Activated CD8-positive, alpha-beta T cell treated with anti-CD3 and anti-CD28 coated beads for 36 hours (primary cell): Measurements from ENCODE around the gene SLC1A6. TPM values are rescaled to one million over a fixed set of nuclear protein-coding genes. Genes with fewer than 3 reads are reported as not detected.
A peak's percentile ranks its signal among the peaks of the same experiment; 100 is the strongest.
"Not testable (repeated sequence)": the region's sequence is repeated elsewhere in the genome, so short reads cannot be mapped to it uniquely, and the experiment has no call there.

Source experiments
- ATAC-seq: fragments of 200-7000 bp; cut with Tn5 transposase; one replicate; pipeline ENCODE4 v1.10.0; 2021; ENCODE audit warnings: mild to moderate bottlenecking, moderate library complexity
- CTCF ChIA-PET: fragments of 350-600 bp; sonication (Branson Sonifier 250); formaldehyde crosslinking; loops from one replicate; lab custom pipeline; 2021; ENCODE audit warnings: antibody characterized with exemption; lab: Charles Lee
- POLR2A ChIA-PET: fragments of 350-600 bp; sonication (Branson Sonifier 250); formaldehyde crosslinking; loops from one replicate; lab custom pipeline; 2021; ENCODE audit warnings: antibody characterized with exemption; lab: Charles Lee
- DNase-seq: peaks from one replicate; pipeline ENCODE4 v3.0.0-alpha.2; 2020
- H3K27ac Mint-ChIP-seq: one replicate; pipeline ENCODE4 v1.8.0; 2021; ENCODE audit warnings: mild to moderate bottlenecking, mixed read lengths
- H3K27me3 Mint-ChIP-seq: one replicate; pipeline ENCODE4 v1.8.0; 2021; ENCODE audit warnings: mixed read lengths
- H3K36me3 Mint-ChIP-seq: one replicate; pipeline ENCODE4 v1.8.0; 2021; ENCODE audit warnings: low read depth, mixed read lengths
- H3K4me1 Mint-ChIP-seq: one replicate; pipeline ENCODE4 v1.8.0; 2021; ENCODE audit warnings: low read depth, mixed read lengths
- H3K4me3 Mint-ChIP-seq: one replicate; pipeline ENCODE4 v1.8.0; 2021; ENCODE audit warnings: mild to moderate bottlenecking, moderate library complexity, mixed read lengths
- H3K9me3 Mint-ChIP-seq: one replicate; pipeline ENCODE4 v1.8.0; 2021; ENCODE audit warnings: mixed read lengths
- intact Hi-C: fragments of 100-400 bp; cut with micrococcal nuclease; formaldehyde crosslinking; loops from one replicate; pipeline ENCODE4 v1.10.0; 2022
- total RNA-seq, 2 experiments: library from RNA; stranded (reverse); gene quantifications; one replicate each; pipeline ENCODE4 v1.2.3, GENCODE V29; 2021
- TF ChIP-seq, protein P1 (sequence below): fragments of 200-600 bp; IDR thresholded peaks from one replicate; pipeline ENCODE4 v1.8.0; 2022; ENCODE audit warnings: antibody characterized with exemption, mild to moderate bottlenecking

The SLC1A6 gene
- total RNA-seq, 2 experiments from 2014 or later = not detected

- intact Hi-C loops = no loop called here
- H3K9me3 Mint-ChIP-seq = peaks cover 9% of the 10 kb centered on the region
- H3K4me3 Mint-ChIP-seq = no peak overlapping the region
- DNase-seq (no peak), ATAC-seq (no peak)
- ChIA-PET CTCF (no interaction called here), POLR2A (no interaction called here)
- peaks cover 9% of the 10 kb centered on the region for H3K27me3 Mint-ChIP-seq
- TF ChIP-seq, protein P1, sequence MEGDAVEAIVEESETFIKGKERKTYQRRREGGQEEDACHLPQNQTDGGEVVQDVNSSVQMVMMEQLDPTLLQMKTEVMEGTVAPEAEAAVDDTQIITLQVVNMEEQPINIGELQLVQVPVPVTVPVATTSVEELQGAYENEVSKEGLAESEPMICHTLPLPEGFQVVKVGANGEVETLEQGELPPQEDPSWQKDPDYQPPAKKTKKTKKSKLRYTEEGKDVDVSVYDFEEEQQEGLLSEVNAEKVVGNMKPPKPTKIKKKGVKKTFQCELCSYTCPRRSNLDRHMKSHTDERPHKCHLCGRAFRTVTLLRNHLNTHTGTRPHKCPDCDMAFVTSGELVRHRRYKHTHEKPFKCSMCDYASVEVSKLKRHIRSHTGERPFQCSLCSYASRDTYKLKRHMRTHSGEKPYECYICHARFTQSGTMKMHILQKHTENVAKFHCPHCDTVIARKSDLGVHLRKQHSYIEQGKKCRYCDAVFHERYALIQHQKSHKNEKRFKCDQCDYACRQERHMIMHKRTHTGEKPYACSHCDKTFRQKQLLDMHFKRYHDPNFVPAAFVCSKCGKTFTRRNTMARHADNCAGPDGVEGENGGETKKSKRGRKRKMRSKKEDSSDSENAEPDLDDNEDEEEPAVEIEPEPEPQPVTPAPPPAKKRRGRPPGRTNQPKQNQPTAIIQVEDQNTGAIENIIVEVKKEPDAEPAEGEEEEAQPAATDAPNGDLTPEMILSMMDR = no peak
- no peaks in the 10 kb centered on the region for H3K4me1 Mint-ChIP-seq
- no peak overlapping the region for H3K27ac Mint-ChIP-seq
- no peaks in the 10 kb centered on the region for H3K36me3 Mint-ChIP-seq
These were observed 22.2 kb downstream of the SLC1A6 start for GRCh38 chr19:14957464-14957863.

DNA sequence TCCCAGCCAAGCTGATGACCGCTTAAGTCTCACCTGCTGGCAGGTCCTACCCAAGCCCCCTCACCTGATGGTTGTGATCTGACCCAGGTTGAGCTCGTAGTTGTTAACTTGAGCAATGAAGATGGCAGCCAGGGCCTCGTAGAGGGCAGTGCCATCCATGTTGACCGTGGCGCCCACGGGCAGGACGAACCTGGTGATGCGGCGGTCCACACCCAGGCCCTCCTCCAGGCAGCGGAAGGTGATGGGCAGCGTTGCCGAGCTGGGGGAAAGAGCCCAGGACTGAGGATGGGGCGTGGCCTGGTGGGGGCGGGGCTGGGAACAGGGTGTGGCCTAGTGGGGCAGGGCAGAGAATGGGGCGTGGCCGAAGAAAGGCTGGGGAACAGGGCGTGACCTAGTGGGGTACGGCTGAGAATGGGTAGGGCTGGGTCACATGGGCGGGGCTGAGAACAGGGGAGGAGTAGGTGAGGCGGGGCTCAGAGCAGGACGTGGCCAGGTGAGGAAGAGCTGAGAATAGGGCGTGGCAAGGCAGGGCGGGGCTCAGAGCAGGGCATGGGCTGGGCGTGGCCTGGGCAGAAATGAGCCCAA lies 25.5 kb downstream of the SLC1A6 start:
- no peak for ATAC-seq
- POLR2A ChIA-PET = interaction anchor here (0.6 kb wide), 1 partner anchor 58 kb away, joined by 3 read pairs; no protein-coding TSS in a partner anchor
- CTCF ChIA-PET = no interaction called here
- intact Hi-C loops = no loop called here
- Mint-ChIP-seq H3K36me3 (no peaks in the 10 kb centered on the region), H3K4me1 (no peaks in the 10 kb centered on the region), H3K27me3 (peaks cover 4% of the 10 kb centered on the region), H3K9me3 (peaks cover 4% of the 10 kb centered on the region), H3K27ac (no peak overlapping the region), H3K4me3 (no peak overlapping the region)
- peak; percentile 5 for DNase-seq
- TF ChIP-seq, protein P1 = no peak

- Mint-ChIP-seq H3K9me3 (peaks cover 4% of the 10 kb centered on the region), H3K27ac (no peak overlapping the region), H3K4me3 (no peak overlapping the region), H3K36me3 (no peaks in the 10 kb centered on the region), H3K27me3 (peaks cover 4% of the 10 kb centered on the region), H3K4me1 (no peaks in the 10 kb centered on the region)
- ChIA-PET POLR2A (no interaction called here), CTCF (no interaction called here)
- ATAC-seq (no peak), DNase-seq (no peak)
- intact Hi-C loops = no loop called here
- TF ChIP-seq, protein P1 = no peak
These were observed 26.9 kb downstream of the SLC1A6 start for GRCh38 chr19:14952767-14953166.

DNA sequence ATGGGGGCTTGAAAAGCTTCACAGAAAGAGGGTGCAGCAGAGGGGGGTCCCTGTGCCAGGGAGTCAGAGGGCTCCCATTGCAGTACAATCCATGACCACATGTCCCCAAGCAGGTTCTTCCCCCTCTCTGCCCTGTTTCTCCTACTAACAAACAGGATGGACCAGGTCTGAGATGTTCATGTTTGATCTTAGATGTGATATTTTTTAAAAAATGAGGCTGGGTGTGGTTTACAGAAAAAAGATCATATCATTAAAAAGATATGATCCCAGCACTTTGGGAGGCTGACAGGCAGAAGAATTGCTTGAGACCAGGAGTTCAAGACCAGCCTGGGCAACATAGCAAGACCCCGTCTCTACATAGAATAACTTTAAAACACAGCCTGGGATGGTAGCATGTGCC lies 29.2 kb downstream of the SLC1A6 start:
- H3K36me3 Mint-ChIP-seq = no peaks in the 10 kb centered on the region
- intact Hi-C loops = no loop called here
- TF ChIP-seq, protein P1 = no peak
- DNase-seq (no peak), ATAC-seq (no peak)
- ChIA-PET CTCF (no interaction called here), POLR2A (no interaction called here)
- H3K27ac Mint-ChIP-seq = no peak overlapping the region
- H3K27me3 Mint-ChIP-seq = peaks cover 4% of the 10 kb centered on the region
- H3K4me1 Mint-ChIP-seq = no peaks in the 10 kb centered on the region
- no peak overlapping the region for H3K4me3 Mint-ChIP-seq
- no peaks in the 10 kb centered on the region for H3K9me3 Mint-ChIP-seq

GRCh38 chr19:14949876-14950275 lies 29.8 kb downstream of the SLC1A6 start:
- Mint-ChIP-seq H3K9me3 (no peaks in the 10 kb centered on the region), H3K36me3 (no peaks in the 10 kb centered on the region), H3K27ac (no peak overlapping the region), H3K4me3 (no peak overlapping the region), H3K27me3 (peaks cover 4% of the 10 kb centered on the region), H3K4me1 (no peaks in the 10 kb centered on the region)
- intact Hi-C loops = no loop called here
- TF ChIP-seq, protein P1 = no peak
- ATAC-seq = no peak
- POLR2A ChIA-PET = no interaction called here
- no peak for DNase-seq
- CTCF ChIA-PET = no interaction called here

DNA sequence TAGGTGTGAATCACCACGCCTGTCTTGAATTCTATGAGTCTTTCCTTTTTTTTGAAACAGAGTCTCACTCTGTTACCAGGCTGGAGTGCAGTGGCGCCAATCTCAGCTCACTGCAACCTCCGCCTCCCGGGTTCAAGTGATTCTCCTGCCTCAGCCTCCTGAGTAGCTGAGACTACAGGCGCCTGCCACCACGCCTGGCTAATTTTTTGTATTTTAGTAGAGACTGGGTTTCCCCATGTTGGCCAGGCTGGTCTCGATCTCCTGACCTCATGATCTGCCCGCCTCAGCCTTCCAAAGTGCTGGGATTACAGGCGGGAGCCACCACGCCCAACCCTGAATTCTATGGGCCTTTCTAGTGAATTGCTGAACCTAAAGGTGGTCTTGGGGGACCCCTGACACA lies 30.3 kb downstream of the SLC1A6 start:
- intact Hi-C loops, POLR2A ChIA-PET, H3K27me3 Mint-ChIP-seq, DNase-seq, ATAC-seq, H3K27ac Mint-ChIP-seq, H3K9me3 Mint-ChIP-seq, H3K4me3 Mint-ChIP-seq, CTCF ChIA-PET, H3K36me3 Mint-ChIP-seq, H3K4me1 Mint-ChIP-seq: not testable (repeated sequence)
